Measurements from ENCODE around the gene ROR1. TPM values are rescaled to one million over a fixed set of nuclear protein-coding genes. Genes with fewer than 3 reads are reported as not detected.

Gene ROR1
- total RNA-seq, 2 experiments from 2014 or later, result 0.47 to 1.4 TPM

DNA sequence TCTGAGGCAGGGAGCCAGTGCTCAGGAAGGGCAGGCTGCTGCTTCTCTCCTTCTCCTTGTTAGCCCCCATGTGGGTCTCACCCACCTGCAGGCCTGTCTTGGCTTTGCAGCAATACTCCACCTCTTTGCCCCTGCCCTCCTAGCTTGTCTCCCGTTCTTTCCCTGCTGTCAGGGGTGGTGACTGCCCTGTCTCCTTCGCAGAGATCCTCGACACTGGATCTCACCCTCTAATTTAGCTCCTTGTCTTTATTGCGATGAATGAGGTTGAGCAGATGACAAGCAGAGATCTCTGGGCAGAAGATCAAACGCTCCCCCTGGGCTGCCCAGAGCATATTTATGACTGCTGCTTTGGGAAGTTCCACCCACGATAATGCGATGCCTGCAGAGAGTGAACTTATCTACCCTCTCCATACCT is 199.2 kb downstream of the ROR1 start:
- no peak for TF ChIP-seq EZH2phosphoT487 (IDR thresholded peaks at IDR 0.05; ENCODE audit: borderline replicate concordance, low read depth, low read length)
- TF ChIP-seq, protein P1, sequence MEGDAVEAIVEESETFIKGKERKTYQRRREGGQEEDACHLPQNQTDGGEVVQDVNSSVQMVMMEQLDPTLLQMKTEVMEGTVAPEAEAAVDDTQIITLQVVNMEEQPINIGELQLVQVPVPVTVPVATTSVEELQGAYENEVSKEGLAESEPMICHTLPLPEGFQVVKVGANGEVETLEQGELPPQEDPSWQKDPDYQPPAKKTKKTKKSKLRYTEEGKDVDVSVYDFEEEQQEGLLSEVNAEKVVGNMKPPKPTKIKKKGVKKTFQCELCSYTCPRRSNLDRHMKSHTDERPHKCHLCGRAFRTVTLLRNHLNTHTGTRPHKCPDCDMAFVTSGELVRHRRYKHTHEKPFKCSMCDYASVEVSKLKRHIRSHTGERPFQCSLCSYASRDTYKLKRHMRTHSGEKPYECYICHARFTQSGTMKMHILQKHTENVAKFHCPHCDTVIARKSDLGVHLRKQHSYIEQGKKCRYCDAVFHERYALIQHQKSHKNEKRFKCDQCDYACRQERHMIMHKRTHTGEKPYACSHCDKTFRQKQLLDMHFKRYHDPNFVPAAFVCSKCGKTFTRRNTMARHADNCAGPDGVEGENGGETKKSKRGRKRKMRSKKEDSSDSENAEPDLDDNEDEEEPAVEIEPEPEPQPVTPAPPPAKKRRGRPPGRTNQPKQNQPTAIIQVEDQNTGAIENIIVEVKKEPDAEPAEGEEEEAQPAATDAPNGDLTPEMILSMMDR (conservative IDR thresholded peaks at IDR 0.05; ENCODE audit: low read length), result no peak
- no peaks in the 10 kb centered on the region for H3K9me3 ChIP-seq (ENCODE audit: low read length)
- BruUV-seq (replicated peaks), result no TSS peak
- no peaks in the 10 kb centered on the region for H3K79me2 ChIP-seq (ENCODE audit: insufficient read depth, low read depth, low read length)
- no peak overlapping the region for H3K4me3 ChIP-seq (ENCODE audit: low read depth, low read length, poor library complexity, severe bottlenecking)
- H3K27ac ChIP-seq (ENCODE audit: low read depth, low read length, poor library complexity, severe bottlenecking), result no peak overlapping the region
- no peak for DNase-seq (ENCODE audit: low spot score)
- no peaks in the 10 kb centered on the region for H3K9me2 ChIP-seq (ENCODE audit: insufficient read depth, low read length)
- no peaks in the 10 kb centered on the region for H3K36me3 ChIP-seq (ENCODE audit: insufficient read depth, low read length)
- no peaks in the 10 kb centered on the region for H4K20me1 ChIP-seq (ENCODE audit: insufficient read depth, low read length)
- POLR2A ChIA-PET, result interaction anchor here (0.7 kb wide), 1 partner anchor 1203 kb away, joined by 3 read pairs; no protein-coding TSS in a partner anchor
- no peaks in the 10 kb centered on the region for H3K4me1 ChIP-seq (ENCODE audit: insufficient read depth, low read length, poor library complexity, severe bottlenecking)
- no peak overlapping the region for H3K4me2 ChIP-seq (ENCODE audit: low read length)
- H2AFZ ChIP-seq (ENCODE audit: low read length), result no peak overlapping the region
- CTCF ChIA-PET (ENCODE audit: unreplicated experiment), result no interaction called here
- intact Hi-C loops (cut with micrococcal nuclease; ENCODE audit: unreplicated experiment), result no loop called here

DNA sequence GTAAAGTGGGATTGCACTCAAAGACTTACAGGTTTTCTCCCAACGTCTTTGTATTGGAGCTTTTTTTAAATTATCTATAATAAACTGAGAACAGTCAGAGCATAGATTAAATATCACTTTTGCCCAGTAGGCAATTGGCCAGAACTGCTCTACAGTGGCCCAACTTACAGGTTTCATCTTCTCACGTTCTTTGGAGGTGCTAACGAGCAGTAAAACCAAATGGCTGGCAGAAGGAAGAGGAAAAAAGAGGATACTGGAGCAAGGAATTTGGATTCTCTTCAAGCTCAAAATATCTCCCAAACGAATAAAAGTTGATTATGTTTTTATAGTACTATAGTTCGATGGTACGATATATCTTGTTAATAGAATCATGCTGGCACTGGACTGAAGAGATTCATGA is 201.1 kb downstream of the ROR1 start:
- H3K9me3 ChIP-seq (ENCODE audit: low read length), result no peaks in the 10 kb centered on the region
- intact Hi-C loops (cut with micrococcal nuclease; ENCODE audit: unreplicated experiment), result no loop called here
- no TSS peak for BruUV-seq (replicated peaks)
- H3K4me3 ChIP-seq (ENCODE audit: low read depth, low read length, poor library complexity, severe bottlenecking), result no peak overlapping the region
- ChIA-PET CTCF (ENCODE audit: unreplicated experiment) (no interaction called here), POLR2A (no interaction called here)
- no peak for TF ChIP-seq EZH2phosphoT487 (IDR thresholded peaks at IDR 0.05; ENCODE audit: borderline replicate concordance, low read depth, low read length)
- TF ChIP-seq, protein P1 (conservative IDR thresholded peaks at IDR 0.05; ENCODE audit: low read length), result no peak
- H3K4me2 ChIP-seq (ENCODE audit: low read length), result no peak overlapping the region
- H2AFZ ChIP-seq (ENCODE audit: low read length), result no peak overlapping the region
- no peak overlapping the region for H3K27ac ChIP-seq (ENCODE audit: low read depth, low read length, poor library complexity, severe bottlenecking)
- no peaks in the 10 kb centered on the region for H3K79me2 ChIP-seq (ENCODE audit: insufficient read depth, low read depth, low read length)
- DNase-seq (ENCODE audit: low spot score), result no peak
- H3K9me2 ChIP-seq (ENCODE audit: insufficient read depth, low read length), result no peaks in the 10 kb centered on the region
- H3K4me1 ChIP-seq (ENCODE audit: insufficient read depth, low read length, poor library complexity, severe bottlenecking), result no peaks in the 10 kb centered on the region
- H3K36me3 ChIP-seq (ENCODE audit: insufficient read depth, low read length), result no peaks in the 10 kb centered on the region
- no peaks in the 10 kb centered on the region for H4K20me1 ChIP-seq (ENCODE audit: insufficient read depth, low read length)

DNA sequence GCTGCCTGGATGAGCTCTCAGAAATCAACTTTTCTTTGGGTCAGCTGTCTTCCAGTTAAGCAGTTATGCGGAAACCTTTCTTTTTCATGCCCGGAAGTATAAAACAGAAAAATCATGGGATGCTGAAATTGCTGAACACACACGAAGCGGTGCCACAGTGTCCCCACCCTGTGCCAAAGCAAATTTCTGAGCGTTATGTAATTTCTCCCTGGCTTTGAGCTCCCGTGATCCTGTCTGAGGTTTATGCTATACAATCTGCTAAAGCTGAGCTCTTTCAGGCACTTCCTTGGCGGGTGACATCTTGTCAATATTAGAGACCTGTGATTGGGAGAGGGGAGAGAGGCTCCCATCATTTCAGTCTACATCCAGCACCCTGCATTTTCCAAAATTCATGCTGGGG is 201.7 kb downstream of the ROR1 start:
- intact Hi-C loops (cut with micrococcal nuclease; ENCODE audit: unreplicated experiment), result no loop called here
- BruUV-seq (replicated peaks), result no TSS peak
- POLR2A ChIA-PET, result interaction anchor here (0.5 kb wide), 1 partner anchor 163 kb away, joined by 4 read pairs; no protein-coding TSS in a partner anchor
- Histone ChIP-seq H3K9me2 (ENCODE audit: insufficient read depth, low read length) (no peaks in the 10 kb centered on the region), H3K79me2 (ENCODE audit: insufficient read depth, low read depth, low read length) (no peaks in the 10 kb centered on the region), H2AFZ (ENCODE audit: low read length) (no peak overlapping the region), H3K4me2 (ENCODE audit: low read length) (no peak overlapping the region), H3K36me3 (ENCODE audit: insufficient read depth, low read length) (no peaks in the 10 kb centered on the region), H3K27ac (ENCODE audit: low read depth, low read length, poor library complexity, severe bottlenecking) (no peak overlapping the region), H3K9me3 (ENCODE audit: low read length) (no peaks in the 10 kb centered on the region), H4K20me1 (ENCODE audit: insufficient read depth, low read length) (no peaks in the 10 kb centered on the region), H3K4me1 (ENCODE audit: insufficient read depth, low read length, poor library complexity, severe bottlenecking) (no peaks in the 10 kb centered on the region), H3K4me3 (ENCODE audit: low read depth, low read length, poor library complexity, severe bottlenecking) (no peak overlapping the region)
- no peak for DNase-seq (ENCODE audit: low spot score)
- CTCF ChIA-PET (ENCODE audit: unreplicated experiment), result no interaction called here
- TF ChIP-seq EZH2phosphoT487 (IDR thresholded peaks at IDR 0.05; ENCODE audit: borderline replicate concordance, low read depth, low read length), result no peak
- TF ChIP-seq, protein P1 (conservative IDR thresholded peaks at IDR 0.05; ENCODE audit: low read length), result no peak

Data from OCI-LY7 (cell line).